OCI-LY3 (cell line): ENCODE data around the gene TMEM51.

Source experiments
- H2AFZ ChIP-seq: fragments of 200-600, 300-600 bp; shearing (Covaris generic); 2 replicates; pipeline ENCODE4 v1.6.0; 2014; ENCODE audit warnings: antibody characterized with exemption, low read depth, low read length
- H3K27ac ChIP-seq: fragments of 200-600, 300-600 bp; sonication (generic); 2 replicates; pipeline ENCODE4 v1.5.1; 2014; ENCODE audit warnings: mild to moderate bottlenecking, low read length, moderate library complexity, mixed read lengths
- H3K27me3 ChIP-seq: fragments of 200-600, 300-600 bp; sonication (generic); 2 replicates; pipeline ENCODE4 v1.6.1; 2014; ENCODE audit warnings: low read depth, low read length, mixed read lengths
- H3K36me3 ChIP-seq: fragments of 200-600, 300-600 bp; sonication (generic); replicated peaks from 2 replicates; pipeline ENCODE3; 2014; ENCODE audit warnings: low read depth, low read length, mixed read lengths
- H3K4me1 ChIP-seq: fragments of 300-600, 200-600 bp; sonication (generic); 2 replicates; pipeline ENCODE4 v1.6.1; 2014; ENCODE audit warnings: low read length, mixed read lengths
- H3K4me2 ChIP-seq: fragments of 200-600, 300-600 bp; sonication (generic); 2 replicates; pipeline ENCODE4 v1.6.1; 2014; ENCODE audit warnings: low read length, mixed read lengths
- H3K4me3 ChIP-seq: fragments of 300-600, 200-600 bp; sonication (generic); 2 replicates; pipeline ENCODE4 v1.5.1; 2014; ENCODE audit warnings: antibody characterized with exemption, mild to moderate bottlenecking, low read length, moderate library complexity
- H3K79me2 ChIP-seq: fragments of 300-600, 200-600 bp; shearing (Covaris generic); 2 replicates; pipeline ENCODE4 v1.6.1; 2014; ENCODE audit warnings: mild to moderate bottlenecking, low read length, mixed read lengths
- H3K9ac ChIP-seq: fragments of 300-600, 200-600 bp; shearing (Covaris generic); 2 replicates; pipeline ENCODE4 v1.6.0; 2014; ENCODE audit warnings: mild to moderate bottlenecking, low read length, moderate library complexity
- H3K9me3 ChIP-seq: fragments of 200-600, 300-600 bp; shearing (Covaris generic); 2 replicates; pipeline ENCODE4 v1.6.1; 2014; ENCODE audit warnings: low read length, mixed read lengths; ENCODE audit not compliant: insufficient read depth
- H4K20me1 ChIP-seq: fragments of 200-600, 300-600 bp; sonication (generic); 2 replicates; pipeline ENCODE4 v1.6.1; 2016; ENCODE audit warnings: low read length, mixed read lengths; ENCODE audit not compliant: insufficient read depth
- CTCF ChIP-seq: fragments of 200-600, 300-600 bp; sonication (generic); IDR thresholded peaks from 2 replicates; pipeline ENCODE4 v1.5.1; 2014; ENCODE audit warnings: antibody characterized with exemption, low read length, low read depth
- EZH2phosphoT487 ChIP-seq: fragments of 200-600 bp; shearing (Covaris generic); IDR thresholded peaks from 2 replicates; pipeline ENCODE4 v1.6.1; 2018; ENCODE audit warnings: antibody characterized with exemption, mixed run types, low read depth

TMEM51 gene

GRCh38 chr1:15154480-15155036 is 1.0 kb downstream of the TMEM51 start:
- Histone ChIP-seq H3K36me3 (no peaks in the 10 kb centered on the region), H3K9me3 (no peaks in the 10 kb centered on the region), H2AFZ (no peak overlapping the region), H3K79me2 (no peaks in the 10 kb centered on the region), H3K4me1 (peaks cover 11% of the 10 kb centered on the region), H3K27me3 (peaks cover 8% of the 10 kb centered on the region; the same call in 1 of the 2 replicates), H4K20me1 (no peaks in the 10 kb centered on the region), H3K9ac (no peak overlapping the region), H3K27ac (no peak overlapping the region), H3K4me3 (no peak overlapping the region), H3K4me2 (no peak overlapping the region)
- TF ChIP-seq EZH2phosphoT487 (no peak), CTCF (no peak)

GRCh38 chr1:15155191-15155590 is 1.6 kb downstream of the TMEM51 start:
- Histone ChIP-seq H4K20me1 (no peaks in the 10 kb centered on the region), H3K27ac (no peak overlapping the region), H3K4me2 (no peak overlapping the region), H2AFZ (no peak overlapping the region), H3K79me2 (no peaks in the 10 kb centered on the region), H3K4me1 (peaks cover 11% of the 10 kb centered on the region), H3K27me3 (peaks cover 8% of the 10 kb centered on the region; the same call in 1 of the 2 replicates), H3K9me3 (no peaks in the 10 kb centered on the region), H3K9ac (no peak overlapping the region), H3K4me3 (no peak overlapping the region), H3K36me3 (no peaks in the 10 kb centered on the region)
- no peak for TF ChIP-seq EZH2phosphoT487
- no peak for TF ChIP-seq CTCF

- no peak overlapping the region for H3K27ac ChIP-seq
- no peak overlapping the region for H3K9ac ChIP-seq
Observed at GRCh38 chr1:15155888-15156741, 2.6 kb downstream of the TMEM51 start.

More at GRCh38 chr1:15155888-15156741, 2.6 kb downstream of the TMEM51 start:
- no peaks in the 10 kb centered on the region for H3K79me2 ChIP-seq
- H3K9me3 ChIP-seq = no peaks in the 10 kb centered on the region
- no peaks in the 10 kb centered on the region for H3K36me3 ChIP-seq
- H2AFZ ChIP-seq = peak overlapping the region; percentile 82
- TF ChIP-seq EZH2phosphoT487 (no peak), CTCF (no peak)
- H4K20me1 ChIP-seq = no peaks in the 10 kb centered on the region
- peaks cover 16% of the 10 kb centered on the region for H3K4me1 ChIP-seq
- peak overlapping the region; percentile 68 for H3K4me2 ChIP-seq
- H3K27me3 ChIP-seq = no peaks in the 10 kb centered on the region
- peak overlapping the region; percentile 43 for H3K4me3 ChIP-seq
